ENCODE data around the gene SRPK2. TPM values are rescaled to one million over a fixed set of nuclear protein-coding genes. Genes with fewer than 3 reads are reported as not detected.
A peak's percentile ranks its signal among the peaks of the same experiment; 100 is the strongest.

Gene SRPK2
- total RNA-seq, 4 donors from 2014 or later: 21.5 to 35.1 (median 29.2) TPM

GRCh38 chr7:105139381-105139780, 249.3 kb downstream of the SRPK2 start:
- Histone ChIP-seq H3K4me1 (no peaks in the 10 kb centered on the region), H3K27ac (no peak overlapping the region), H3K9me3 (no peaks in the 10 kb centered on the region), H3K27me3 (no peaks in the 10 kb centered on the region), H3K36me3 (peaks cover 0 to 93% (median 5%) of the 10 kb centered on the region in 3 donors), H3K4me3 (no peak overlapping the region)
- TF ChIP-seq CTCF (IDR thresholded peaks at IDR 0.05) (no peak), POLR2A (IDR thresholded peaks at IDR 0.05) (no peak)
- intact Hi-C loops (cut with DNase I): no loop called here
- no peak for DNase-seq

DNA sequence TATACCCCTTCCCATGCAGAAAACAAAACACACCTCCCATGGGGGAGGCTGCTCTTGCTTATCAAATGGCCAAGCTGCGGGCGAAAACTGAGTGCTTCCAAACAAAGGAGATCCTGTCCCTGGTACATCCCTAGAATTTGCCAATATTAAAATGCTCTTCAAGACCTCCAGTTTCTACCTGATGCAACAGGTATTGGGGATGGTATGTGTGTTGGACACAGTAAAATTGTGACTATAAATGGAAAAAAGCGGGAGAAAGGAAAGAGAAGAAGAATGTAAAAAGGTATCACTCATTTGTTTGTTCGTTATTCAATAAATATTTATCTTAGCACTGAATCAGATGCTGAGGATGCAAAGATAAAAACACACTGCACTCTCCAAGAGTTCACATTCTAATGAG, 250.8 kb downstream of the SRPK2 start:
- Histone ChIP-seq H3K9me3 (no peaks in the 10 kb centered on the region), H3K27me3 (no peaks in the 10 kb centered on the region), H3K36me3 (peaks cover under 1 to 92% (median 5%) of the 10 kb centered on the region in 3 donors), H3K4me1 (no peaks in the 10 kb centered on the region), H3K27ac (no peak overlapping the region), H3K4me3 (no peak overlapping the region)
- TF ChIP-seq CTCF (IDR thresholded peaks at IDR 0.05): no peak
- no peak for TF ChIP-seq POLR2A (IDR thresholded peaks at IDR 0.05)
- DNase-seq: no peak
- intact Hi-C loops (cut with DNase I): no loop called here
- 90 to 100% methylated on average over 4 of the region's 4 CpGs for WGBS, 2 donors

DNA sequence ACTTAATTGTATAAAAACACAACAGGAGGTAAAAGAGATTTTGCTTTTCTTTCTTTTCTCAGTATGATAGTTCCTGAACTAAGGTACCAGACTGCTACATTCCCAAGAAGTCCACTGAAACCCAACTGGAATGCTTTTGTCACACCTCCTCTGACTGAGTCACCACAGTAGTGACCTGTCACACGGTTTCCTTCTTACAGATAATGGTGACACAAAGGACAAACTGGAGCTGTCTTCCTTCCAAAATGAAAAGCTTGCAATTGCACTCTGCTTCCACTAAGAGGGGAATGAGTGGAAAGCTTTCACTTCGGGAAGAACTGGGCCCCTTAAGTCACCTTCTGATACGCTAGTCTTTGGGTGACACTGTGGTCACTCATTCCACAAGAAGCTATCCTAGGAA, 252.5 kb downstream of the SRPK2 start:
- intact Hi-C loops (cut with DNase I): no loop called here
- no peak for DNase-seq
- no peak overlapping the region for H3K4me3 ChIP-seq
- no peaks in the 10 kb centered on the region for H3K4me1 ChIP-seq
- H3K36me3 ChIP-seq: peaks cover 0 to 92% (median 6%) of the 10 kb centered on the region in 3 donors
- TF ChIP-seq POLR2A (IDR thresholded peaks at IDR 0.05) (no peak), CTCF (IDR thresholded peaks at IDR 0.05) (peak in 1 of 6 experiments; percentile 24)
- no peaks in the 10 kb centered on the region for H3K9me3 ChIP-seq
- H3K27ac ChIP-seq: no peak overlapping the region
- 33 to 82% methylated on average over 1 to 3 of the region's 3 CpGs for WGBS, 2 donors
- no peaks in the 10 kb centered on the region for H3K27me3 ChIP-seq

DNA sequence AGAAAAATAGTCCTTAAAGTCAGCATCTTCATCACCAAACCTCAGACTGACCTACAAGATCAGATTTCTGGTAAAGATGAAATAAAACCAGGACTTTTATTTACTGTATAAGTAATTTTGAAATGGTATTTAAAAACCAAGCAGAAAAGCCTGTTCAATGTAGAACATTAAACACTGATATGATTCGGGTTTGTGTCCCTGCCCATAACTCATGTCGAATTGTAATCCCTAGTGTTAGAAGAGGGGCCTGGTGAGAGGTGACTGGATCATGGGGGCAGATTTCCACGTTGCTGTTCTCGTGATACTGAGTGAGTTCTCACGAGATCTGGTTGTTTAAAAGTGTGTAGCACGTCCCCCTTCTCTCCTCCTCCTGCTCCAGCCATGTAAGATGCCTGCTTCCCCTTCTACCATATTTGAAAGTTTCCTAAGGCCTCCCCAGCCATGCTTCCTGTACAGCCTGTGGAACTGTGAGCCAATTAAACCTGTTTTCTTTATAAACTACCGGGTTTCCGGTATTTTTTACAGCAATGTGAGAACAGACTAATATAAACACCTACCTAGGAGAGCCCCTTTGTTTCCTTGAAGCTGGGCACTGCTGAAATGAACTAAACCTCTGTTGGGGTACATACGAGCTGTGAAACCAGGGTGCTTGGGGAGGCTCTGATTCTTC, 254.6 kb downstream of the SRPK2 start:
- peaks cover 0 to 94% (median 6%) of the 10 kb centered on the region in 3 donors for H3K36me3 ChIP-seq
- H3K4me3 ChIP-seq: no peak overlapping the region
- H3K4me1 ChIP-seq: no peaks in the 10 kb centered on the region
- TF ChIP-seq POLR2A (IDR thresholded peaks at IDR 0.05) (no peak), CTCF (IDR thresholded peaks at IDR 0.05) (no peak)
- WGBS, 2 donors: 80 to 86% methylated on average over 8 to 9 of the region's 9 CpGs
- no peaks in the 10 kb centered on the region for H3K27me3 ChIP-seq
- no peaks in the 10 kb centered on the region for H3K9me3 ChIP-seq
- intact Hi-C loops (cut with DNase I): no loop called here
- H3K27ac ChIP-seq: no peak overlapping the region
- DNase-seq: no peak

DNA sequence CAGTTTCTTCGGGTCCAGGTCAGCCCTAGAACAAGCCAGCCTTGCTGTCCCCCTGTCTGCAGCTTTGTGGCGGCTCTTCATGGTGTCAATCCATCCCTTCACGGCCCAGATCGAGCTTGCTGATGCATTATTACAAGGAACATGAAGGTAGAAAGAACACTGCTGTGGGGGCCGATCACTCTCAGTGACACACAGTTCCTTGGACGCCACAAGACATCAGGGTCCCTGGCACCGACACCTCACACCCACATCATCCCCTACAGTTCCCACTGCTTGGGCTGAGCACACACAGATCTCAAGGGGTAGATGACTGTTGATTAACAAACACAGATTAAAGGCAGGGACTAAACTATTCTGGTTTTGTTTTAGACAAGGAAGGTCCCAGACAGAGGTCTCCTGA, 255.4 kb downstream of the SRPK2 start:
- Histone ChIP-seq H3K36me3 (peaks cover 0 to 87% (median 11%) of the 10 kb centered on the region in 3 donors), H3K27ac (no peak overlapping the region), H3K27me3 (no peaks in the 10 kb centered on the region), H3K4me1 (no peaks in the 10 kb centered on the region), H3K9me3 (no peaks in the 10 kb centered on the region), H3K4me3 (no peak overlapping the region)
- intact Hi-C loops (cut with DNase I): no loop called here
- DNase-seq: no peak
- WGBS, 2 donors: 83 to 92% methylated on average over 1 to 6 of the region's 7 CpGs
- no peak for TF ChIP-seq POLR2A (IDR thresholded peaks at IDR 0.05)
- no peak for TF ChIP-seq CTCF (IDR thresholded peaks at IDR 0.05)
